Stomach (tissue), 4 donors: ENCODE measurements around the gene TLE3.

ENCODE experiments used
- EP300 ChIP-seq: sonication (generic); formaldehyde crosslinking; IDR thresholded peaks from one replicate; pipeline ENCODE4 v1.6.1; 2017; ENCODE audit warnings: antibody characterized with exemption
- POLR2A ChIP-seq, 4 donors: fragments of 450-650 bp; IDR thresholded peaks; one replicate each; pipeline ENCODE4 v1.6.1; 2016; ENCODE audit warnings: antibody characterized with exemption in 4 of 4, control low read depth in 2 of 4, mild to moderate bottlenecking in 1 of 4, moderate library complexity in 1 of 4
- TF ChIP-seq, protein P1 (sequence below), 7 experiments: fragments of 450-650 bp in 4 of 7; fragments of 200-600 bp in 3 of 7; sonication (generic) in 3 of 7; IDR thresholded peaks; one replicate each; pipeline ENCODE4 v1.5.1; 2016 to 2019; ENCODE audit warnings: antibody characterized with exemption in 7 of 7, control low read depth in 2 of 7, mild to moderate bottlenecking in 1 of 7

GRCh38 chr15:70013656-70014313, 83.9 kb downstream of the TLE3 start:
- TF ChIP-seq, protein P1, sequence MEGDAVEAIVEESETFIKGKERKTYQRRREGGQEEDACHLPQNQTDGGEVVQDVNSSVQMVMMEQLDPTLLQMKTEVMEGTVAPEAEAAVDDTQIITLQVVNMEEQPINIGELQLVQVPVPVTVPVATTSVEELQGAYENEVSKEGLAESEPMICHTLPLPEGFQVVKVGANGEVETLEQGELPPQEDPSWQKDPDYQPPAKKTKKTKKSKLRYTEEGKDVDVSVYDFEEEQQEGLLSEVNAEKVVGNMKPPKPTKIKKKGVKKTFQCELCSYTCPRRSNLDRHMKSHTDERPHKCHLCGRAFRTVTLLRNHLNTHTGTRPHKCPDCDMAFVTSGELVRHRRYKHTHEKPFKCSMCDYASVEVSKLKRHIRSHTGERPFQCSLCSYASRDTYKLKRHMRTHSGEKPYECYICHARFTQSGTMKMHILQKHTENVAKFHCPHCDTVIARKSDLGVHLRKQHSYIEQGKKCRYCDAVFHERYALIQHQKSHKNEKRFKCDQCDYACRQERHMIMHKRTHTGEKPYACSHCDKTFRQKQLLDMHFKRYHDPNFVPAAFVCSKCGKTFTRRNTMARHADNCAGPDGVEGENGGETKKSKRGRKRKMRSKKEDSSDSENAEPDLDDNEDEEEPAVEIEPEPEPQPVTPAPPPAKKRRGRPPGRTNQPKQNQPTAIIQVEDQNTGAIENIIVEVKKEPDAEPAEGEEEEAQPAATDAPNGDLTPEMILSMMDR (IDR thresholded peaks at IDR 0.05) = no peak
- TF ChIP-seq POLR2A (IDR thresholded peaks at IDR 0.05) (no peak), EP300 (no peak)
